ENCODE results near the gene CCDC188.

DNA sequence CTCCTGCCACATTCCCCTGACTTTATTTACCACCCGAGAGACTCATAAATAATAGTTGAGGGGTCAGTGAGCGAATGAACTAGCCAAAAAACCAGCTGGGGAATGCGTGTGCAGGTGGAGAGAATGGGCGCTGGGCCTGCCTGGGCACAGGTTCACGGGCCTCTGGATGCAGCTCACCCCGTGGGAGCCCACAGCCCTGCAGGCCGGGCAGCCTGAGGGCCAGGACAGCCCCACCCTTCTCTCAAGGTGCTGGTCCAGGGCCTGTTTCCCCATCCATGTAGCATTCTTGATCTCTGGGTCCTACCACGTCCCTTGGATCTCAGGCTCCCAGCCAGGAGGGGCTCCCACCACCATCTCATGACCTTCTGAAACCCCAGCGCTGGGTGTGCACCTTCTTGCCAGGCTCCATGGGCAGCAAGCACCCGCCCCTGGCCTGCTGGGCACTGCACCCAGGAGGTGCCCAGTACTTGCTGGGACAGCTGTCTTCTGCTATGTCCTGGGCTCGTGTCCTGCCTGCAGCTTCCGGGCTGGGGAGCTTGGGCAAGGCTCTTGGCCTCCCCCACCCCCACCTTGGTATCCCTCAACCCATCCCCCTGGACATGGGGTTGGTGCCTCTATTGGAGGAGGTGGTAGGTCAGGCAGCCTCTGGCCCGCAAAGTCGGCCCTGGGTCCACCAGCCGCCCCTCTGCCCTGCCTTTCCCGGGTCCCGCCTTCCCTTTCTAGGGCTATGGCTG lies 43.1 kb upstream of the CCDC188 start:
- TF ChIP-seq POLR2AphosphoS5 (IDR thresholded peaks at IDR 0.05; ENCODE audit: borderline replicate concordance, low read depth, low read length) (no peak), EZH2 (IDR thresholded peaks at IDR 0.05) (no peak), FOXP2 (optimal IDR thresholded peaks at IDR 0.05; ENCODE audit: control extremely low read depth, extremely low read length, insufficient read depth) (no peak)
